Measurements from ENCODE around the gene HEG1. TPM values are rescaled to one million over a fixed set of nuclear protein-coding genes. Genes with fewer than 3 reads are reported as not detected.

The HEG1 gene
- total RNA-seq, 2 experiments from 2014 or later = 58.6 to 61.7 TPM

- peaks cover 90% of the 10 kb centered on the region for H3K36me3 Mint-ChIP-seq (ENCODE audit: low read depth)
- DNase-seq (no peak), ATAC-seq (no peak)
- H3K4me1 Mint-ChIP-seq (ENCODE audit: low read depth) = peaks cover 15% of the 10 kb centered on the region
- no peak overlapping the region for H3K4me3 Mint-ChIP-seq
- ChIA-PET CTCF (interaction anchor here (0.7 to 1.2 kb wide), 3 partner anchors 198 to 582 kb away, joined by 3 read pairs; no protein-coding TSS in a partner anchor), POLR2A (no interaction called here)
- peak overlapping the region; percentile 11 for H3K27ac Mint-ChIP-seq
- H3K27me3 Mint-ChIP-seq (ENCODE audit: low read depth) = no peaks in the 10 kb centered on the region
- no peaks in the 10 kb centered on the region for H3K9me3 Mint-ChIP-seq (ENCODE audit: insufficient read depth)
These were observed 51.8 kb downstream of the HEG1 start for GRCh38 chr3:125003859-125004595.

GRCh38 chr3:125003369-125003853 lies 52.4 kb downstream of the HEG1 start:
- Mint-ChIP-seq H3K4me1 (ENCODE audit: low read depth) (peaks cover 15% of the 10 kb centered on the region), H3K27ac (no peak overlapping the region)

GRCh38 chr3:125002414-125003368 lies 53.1 kb downstream of the HEG1 start:
- H3K4me3 Mint-ChIP-seq = no peak overlapping the region
- peaks cover 17% of the 10 kb centered on the region for H3K4me1 Mint-ChIP-seq (ENCODE audit: low read depth)
- CTCF ChIA-PET = interaction anchor here (1.2 kb wide), 1 partner anchor 21 kb away, joined by 3 read pairs; no protein-coding TSS in a partner anchor
- no peaks in the 10 kb centered on the region for H3K27me3 Mint-ChIP-seq (ENCODE audit: low read depth)
- ATAC-seq (no peak), DNase-seq (no peak)
- no peak overlapping the region for H3K27ac Mint-ChIP-seq
- no peaks in the 10 kb centered on the region for H3K9me3 Mint-ChIP-seq (ENCODE audit: insufficient read depth)
- POLR2A ChIA-PET = no interaction called here
- H3K36me3 Mint-ChIP-seq (ENCODE audit: low read depth) = peaks cover 92% of the 10 kb centered on the region

More at GRCh38 chr3:125003369-125003853, 52.4 kb downstream of the HEG1 start:
- Mint-ChIP-seq H3K4me3 (no peak overlapping the region), H3K9me3 (ENCODE audit: insufficient read depth) (no peaks in the 10 kb centered on the region), H3K27me3 (ENCODE audit: low read depth) (no peaks in the 10 kb centered on the region), H3K36me3 (ENCODE audit: low read depth) (peaks cover 90% of the 10 kb centered on the region)
- CTCF ChIA-PET = interaction anchor here (1.2 kb wide), 1 partner anchor 20 kb away, joined by 3 read pairs; no protein-coding TSS in a partner anchor
- DNase-seq (no peak), ATAC-seq (no peak)
- POLR2A ChIA-PET = no interaction called here

GRCh38 chr3:125001557-125002413 lies 54.0 kb downstream of the HEG1 start:
- ChIA-PET CTCF (no interaction called here), POLR2A (no interaction called here)
- H3K4me1 Mint-ChIP-seq (ENCODE audit: low read depth) = peaks cover 18% of the 10 kb centered on the region
- H3K9me3 Mint-ChIP-seq (ENCODE audit: insufficient read depth) = no peaks in the 10 kb centered on the region
- no peak for ATAC-seq
- peaks cover 95% of the 10 kb centered on the region for H3K36me3 Mint-ChIP-seq (ENCODE audit: low read depth)
- H3K4me3 Mint-ChIP-seq = no peak overlapping the region
- H3K27me3 Mint-ChIP-seq (ENCODE audit: low read depth) = no peaks in the 10 kb centered on the region
- DNase-seq = no peak
- peak overlapping the region; percentile 26 for H3K27ac Mint-ChIP-seq

GRCh38 chr3:125000661-125001060 lies 55.1 kb downstream of the HEG1 start:
- no peak for DNase-seq
- no peak for ATAC-seq
- ChIA-PET CTCF (interaction anchor here (0.9 to 1.3 kb wide), 3 partner anchors 8 to 202 kb away, joined by 3 to 5 read pairs (median 4); no protein-coding TSS in a partner anchor), POLR2A (interaction anchor here (0.7 kb wide), 1 partner anchor 520 kb away, joined by 3 read pairs; the partner anchor contains the start of gene SNX4)
- no peak overlapping the region for H3K4me3 Mint-ChIP-seq
- no peaks in the 10 kb centered on the region for H3K27me3 Mint-ChIP-seq (ENCODE audit: low read depth)
- peaks cover 95% of the 10 kb centered on the region for H3K36me3 Mint-ChIP-seq (ENCODE audit: low read depth)
- no peak overlapping the region for H3K27ac Mint-ChIP-seq
- peaks cover 28% of the 10 kb centered on the region for H3K4me1 Mint-ChIP-seq (ENCODE audit: low read depth)
- H3K9me3 Mint-ChIP-seq (ENCODE audit: insufficient read depth) = no peaks in the 10 kb centered on the region

- no peak overlapping the region for H3K4me3 Mint-ChIP-seq
- ChIA-PET CTCF (interaction anchor here (1.2 to 1.3 kb wide), 2 partner anchors 9 to 165 kb away, joined by 3 to 4 read pairs; no protein-coding TSS in a partner anchor), POLR2A (interaction anchor here (0.7 kb wide), 1 partner anchor 520 kb away, joined by 3 read pairs; the partner anchor contains the start of gene SNX4)
- peaks cover 31% of the 10 kb centered on the region for H3K4me1 Mint-ChIP-seq (ENCODE audit: low read depth)
- H3K9me3 Mint-ChIP-seq (ENCODE audit: insufficient read depth) = no peaks in the 10 kb centered on the region
- H3K36me3 Mint-ChIP-seq (ENCODE audit: low read depth) = peaks cover 92% of the 10 kb centered on the region
- H3K27ac Mint-ChIP-seq = no peak overlapping the region
- DNase-seq (no peak), ATAC-seq (no peak)
- no peaks in the 10 kb centered on the region for H3K27me3 Mint-ChIP-seq (ENCODE audit: low read depth)
These were observed 55.8 kb downstream of the HEG1 start for GRCh38 chr3:124999897-125000435.

GRCh38 chr3:124999317-124999716 lies 56.5 kb downstream of the HEG1 start:
- no peak overlapping the region for H3K27ac Mint-ChIP-seq
- H3K36me3 Mint-ChIP-seq (ENCODE audit: low read depth) = peaks cover 86% of the 10 kb centered on the region
- no peak for DNase-seq

GRCh38 chr3:124998247-124998630 lies 57.6 kb downstream of the HEG1 start:
- Mint-ChIP-seq H3K27ac (peak overlapping the region; percentile 56), H3K4me3 (no peak overlapping the region), H3K4me1 (ENCODE audit: low read depth) (peaks cover 30% of the 10 kb centered on the region), H3K27me3 (ENCODE audit: low read depth) (no peaks in the 10 kb centered on the region), H3K36me3 (ENCODE audit: low read depth) (peaks cover 86% of the 10 kb centered on the region), H3K9me3 (ENCODE audit: insufficient read depth) (no peaks in the 10 kb centered on the region)
- CTCF ChIA-PET = no interaction called here
- DNase-seq (no peak), ATAC-seq (no peak)
- POLR2A ChIA-PET = interaction anchor here (0.5 kb wide), 1 partner anchor 102 kb away, joined by 3 read pairs; no protein-coding TSS in a partner anchor

More at GRCh38 chr3:124999317-124999716, 56.5 kb downstream of the HEG1 start:
- Mint-ChIP-seq H3K4me1 (ENCODE audit: low read depth) (peaks cover 31% of the 10 kb centered on the region), H3K4me3 (no peak overlapping the region), H3K27me3 (ENCODE audit: low read depth) (no peaks in the 10 kb centered on the region), H3K9me3 (ENCODE audit: insufficient read depth) (no peaks in the 10 kb centered on the region)
- ATAC-seq = no peak
- POLR2A ChIA-PET = no interaction called here
- CTCF ChIA-PET = no interaction called here

- Mint-ChIP-seq H3K9me3 (ENCODE audit: insufficient read depth) (no peaks in the 10 kb centered on the region), H3K36me3 (ENCODE audit: low read depth) (peaks cover 80% of the 10 kb centered on the region), H3K4me3 (no peak overlapping the region), H3K4me1 (ENCODE audit: low read depth) (peaks cover 24% of the 10 kb centered on the region), H3K27ac (peak overlapping the region; percentile 56), H3K27me3 (ENCODE audit: low read depth) (no peaks in the 10 kb centered on the region)
- POLR2A ChIA-PET = interaction anchor here (0.5 kb wide), 1 partner anchor 103 kb away, joined by 3 read pairs; no protein-coding TSS in a partner anchor
- CTCF ChIA-PET = no interaction called here
- DNase-seq (no peak), ATAC-seq (no peak)
These were observed 58.2 kb downstream of the HEG1 start for GRCh38 chr3:124997303-124998246.

GRCh38 chr3:124995460-124995994 lies 60.3 kb downstream of the HEG1 start:
- ChIA-PET POLR2A (no interaction called here), CTCF (interaction anchor here (0.6 to 2.4 kb wide), 21 partner anchors 13 to 590 kb away, joined by 3 to 21 read pairs (median 4); no protein-coding TSS in a partner anchor)
- H3K27me3 Mint-ChIP-seq (ENCODE audit: low read depth) = no peaks in the 10 kb centered on the region
- DNase-seq (peak; percentile 70), ATAC-seq (peak; percentile 87)
- no peaks in the 10 kb centered on the region for H3K9me3 Mint-ChIP-seq (ENCODE audit: insufficient read depth)
- peaks cover 71% of the 10 kb centered on the region for H3K36me3 Mint-ChIP-seq (ENCODE audit: low read depth)
- peak overlapping the region; percentile 54 for H3K27ac Mint-ChIP-seq
- H3K4me3 Mint-ChIP-seq = no peak overlapping the region
- peaks cover 20% of the 10 kb centered on the region for H3K4me1 Mint-ChIP-seq (ENCODE audit: low read depth)

All from activated CD8-positive, alpha-beta T cell treated with anti-CD3 and anti-CD28 coated beads, Interleukin-2, amount 10 ng/mL, durations not matched to agents 7 days and 5 days (primary cell).